Cardiac muscle cell (in vitro differentiated cells and primary cell): ENCODE measurements around the gene INSC. TPM values are rescaled to one million over a fixed set of nuclear protein-coding genes. Genes with fewer than 3 reads are reported as not detected.

Experiments
- DNase-seq, 2 donors: peaks; one replicate each; pipeline versions ENCODE4 v3.0.0 to v3.0.0-alpha.2; 2010 to 2017; ENCODE audit warnings: low read depth in 1 of 2, low spot score in 1 of 2
- H3K27ac ChIP-seq: fragments of 200-600 bp; sonication (generic); 2 replicates; pipeline ENCODE4 v1.5.1; 2016
- H3K27me3 ChIP-seq: fragments of 200-600 bp; sonication (generic); 2 replicates; pipeline ENCODE4 v1.6.0; 2016; ENCODE audit warnings: control low read depth
- H3K36me3 ChIP-seq: fragments of 200-600 bp; sonication (generic); 2 replicates; pipeline ENCODE4 v1.5.1; 2016; ENCODE audit warnings: control low read depth
- H3K4me1 ChIP-seq: fragments of 200-600 bp; sonication (generic); 2 replicates; pipeline ENCODE4 v1.8.1; 2017; ENCODE audit warnings: low read depth, mild to moderate bottlenecking, mixed run types
- H3K4me3 ChIP-seq: fragments of 200-600 bp; sonication (generic); 2 replicates; pipeline ENCODE4 v1.5.1; 2016; ENCODE audit warnings: mild to moderate bottlenecking
- H3K9me3 ChIP-seq: fragments of 200-600 bp; sonication (generic); 2 replicates; pipeline ENCODE4 v1.5.1; 2017; ENCODE audit warnings: low read depth, mild to moderate bottlenecking, control low read depth
- CTCF ChIP-seq: IDR thresholded peaks from 2 replicates; pipeline ENCODE4 v1.5.1; 2012; ENCODE audit warnings: low read depth, mild to moderate bottlenecking, low read length
- polyA plus RNA-seq: library from polyadenylated mRNA; unstranded; fragments of >200 nt; fragmentation: Nextera tagmentation; extraction: Ambion mirVana; gene quantifications from 2 replicates; pipeline ENCODE4 v1.2.1, GENCODE V29; 2016
- total RNA-seq: library from RNA; depleted of rRNA; stranded (reverse); fragments of >200 nt; gene quantifications from 2 replicates; pipeline ENCODE4 v1.2.3, GENCODE V29; 2016

The INSC gene
- total and polyA plus RNA-seq, 2 experiments from 2014 or later, result not detected

- Histone ChIP-seq H3K27ac (no peak overlapping the region), H3K36me3 (no peaks in the 10 kb centered on the region), H3K4me1 (no peaks in the 10 kb centered on the region), H3K9me3 (no peaks in the 10 kb centered on the region), H3K4me3 (no peak overlapping the region), H3K27me3 (no peaks in the 10 kb centered on the region)
- DNase-seq, result no peak
- no peak for TF ChIP-seq CTCF
These were observed 114.3 kb downstream of the INSC start for GRCh38 chr11:15229069-15229468.

- no peak for DNase-seq
- Histone ChIP-seq H3K4me3 (no peak overlapping the region), H3K9me3 (no peaks in the 10 kb centered on the region), H3K4me1 (no peaks in the 10 kb centered on the region), H3K27me3 (no peaks in the 10 kb centered on the region), H3K27ac (no peak overlapping the region), H3K36me3 (no peaks in the 10 kb centered on the region)
- no peak for TF ChIP-seq CTCF
These were observed 117.8 kb downstream of the INSC start for GRCh38 chr11:15232496-15232895.

GRCh38 chr11:15233371-15234165 lies 118.8 kb downstream of the INSC start:
- no peak for DNase-seq
- H3K36me3 ChIP-seq, result no peaks in the 10 kb centered on the region
- no peak overlapping the region for H3K4me3 ChIP-seq
- no peak for TF ChIP-seq CTCF
- H3K27ac ChIP-seq, result no peak overlapping the region
- H3K9me3 ChIP-seq, result no peaks in the 10 kb centered on the region
- no peaks in the 10 kb centered on the region for H3K27me3 ChIP-seq
- H3K4me1 ChIP-seq, result no peaks in the 10 kb centered on the region

GRCh38 chr11:15234796-15235195 lies 120.1 kb downstream of the INSC start:
- Histone ChIP-seq H3K4me3 (no peak overlapping the region), H3K9me3 (no peaks in the 10 kb centered on the region), H3K27ac (no peak overlapping the region), H3K27me3 (no peaks in the 10 kb centered on the region), H3K4me1 (no peaks in the 10 kb centered on the region), H3K36me3 (no peaks in the 10 kb centered on the region)
- TF ChIP-seq CTCF, result no peak
- DNase-seq, result no peak

- TF ChIP-seq CTCF, result no peak
- H3K9me3 ChIP-seq, result no peaks in the 10 kb centered on the region
- no peaks in the 10 kb centered on the region for H3K36me3 ChIP-seq
- H3K27ac ChIP-seq, result no peak overlapping the region
- no peak for DNase-seq
- no peaks in the 10 kb centered on the region for H3K4me1 ChIP-seq
- H3K27me3 ChIP-seq, result no peaks in the 10 kb centered on the region
- no peak overlapping the region for H3K4me3 ChIP-seq
These were observed 121.8 kb downstream of the INSC start for GRCh38 chr11:15236559-15236958.
